GM10266 (cell line): ENCODE data around the gene SHKBP1.
A peak's percentile ranks its signal among the peaks of the same experiment; 100 is the strongest.
"Not testable (repeated sequence)": the region's sequence is repeated elsewhere in the genome, so short reads cannot be mapped to it uniquely, and the experiment has no call there.

Source experiments
- DNase-seq: peaks from one replicate; pipeline ENCODE4 v3.0.0; 2012; ENCODE audit errors: extremely low spot score
- CTCF ChIP-seq: IDR thresholded peaks from 2 replicates; pipeline ENCODE4 v1.5.1; 2012; ENCODE audit warnings: mild to moderate bottlenecking, low read depth; ENCODE audit not compliant: control insufficient read depth, insufficient read depth; ENCODE audit errors: missing control alignments

Gene SHKBP1

GRCh38 chr19:40560092-40560507, 16.6 kb upstream of the SHKBP1 start:
- TF ChIP-seq CTCF: no peak
- no peak for DNase-seq

GRCh38 chr19:40561947-40562346, 14.7 kb upstream of the SHKBP1 start:
- TF ChIP-seq CTCF: no peak
- DNase-seq: no peak

- DNase-seq: not testable (repeated sequence)
These were observed 12.1 kb upstream of the SHKBP1 start for GRCh38 chr19:40564535-40564934.

- no peak for TF ChIP-seq CTCF
- no peak for DNase-seq
These were observed 11.3 kb upstream of the SHKBP1 start for GRCh38 chr19:40565355-40565754.

GRCh38 chr19:40565910-40566495, 10.7 kb upstream of the SHKBP1 start:
- DNase-seq: no peak
- TF ChIP-seq CTCF: no peak

GRCh38 chr19:40567040-40567749, 9.5 kb upstream of the SHKBP1 start:
- no peak for DNase-seq
- TF ChIP-seq CTCF: no peak

GRCh38 chr19:40567750-40568494, 8.8 kb upstream of the SHKBP1 start:
- no peak for TF ChIP-seq CTCF
- DNase-seq: peak; percentile 13
